Mucosa of descending colon (tissue), 3 donors: Measurements from ENCODE around the gene HAGH. TPM values are rescaled to one million over a fixed set of nuclear protein-coding genes. Genes with fewer than 3 reads are reported as not detected.

Experiments used
- ATAC-seq: fragments of 200-7000 bp; cut with Tn5 transposase; one replicate; pipeline ENCODE4 v1.9.1; 2020; ENCODE audit warnings: mild to moderate bottlenecking, moderate library complexity
- DNase-seq, 3 donors: peaks; one replicate each; pipeline ENCODE4 v3.0.0-alpha.2; 2020
- H3K36me3 ChIP-seq: fragments of 200-600 bp; one replicate; pipeline ENCODE4 v1.8.0; 2021; ENCODE audit warnings: low read depth, mild to moderate bottlenecking
- H3K4me1 ChIP-seq: fragments of 200-600 bp; one replicate; pipeline ENCODE4 v1.8.0; 2021; ENCODE audit warnings: low read depth, mild to moderate bottlenecking
- H3K4me3 ChIP-seq: fragments of 200-600 bp; one replicate; pipeline ENCODE4 v1.8.0; 2021; ENCODE audit warnings: mild to moderate bottlenecking
- H3K9me3 ChIP-seq: fragments of 200-600 bp; one replicate; pipeline ENCODE4 v1.8.0; 2021; ENCODE audit warnings: mild to moderate bottlenecking
- intact Hi-C, 2 donors: fragments of 100-400 bp; cut with DNase I in 1 of 2; cut with micrococcal nuclease in 1 of 2; formaldehyde crosslinking; loops; one replicate each; pipeline versions ENCODE4 v1.11.0 to v1.11.1; 2022; cut with DNase I, micrococcal nuclease
- total RNA-seq, 3 donors: library from RNA; stranded (reverse); fragmentation: NEBNext Ultra II Directional in 2 of 3; extraction: Animal tissue kit (Norgen Biotek cat#: 25700) in 2 of 3; gene quantifications; one replicate each; pipeline versions ENCODE4 v1.2.1 to v1.2.4, GENCODE V29; 2021 to 2023
- TF ChIP-seq, protein P1 (sequence below): fragments of 200-600 bp; IDR thresholded peaks from one replicate; pipeline ENCODE4 v1.8.0; 2022; ENCODE audit warnings: antibody characterized with exemption, mild to moderate bottlenecking
- donor health status: DM: no; HTN: no; CAD: no; lungs with moderate emphysema.
- donor health status: DM: no; HTN: no; CAD: no.
- donor health status: DM: no; HTN: yes; CAD: no.

The HAGH gene
- total RNA-seq, 3 donors from 2014 or later: 63.4 to 94.8 (median 68.0) TPM

DNA sequence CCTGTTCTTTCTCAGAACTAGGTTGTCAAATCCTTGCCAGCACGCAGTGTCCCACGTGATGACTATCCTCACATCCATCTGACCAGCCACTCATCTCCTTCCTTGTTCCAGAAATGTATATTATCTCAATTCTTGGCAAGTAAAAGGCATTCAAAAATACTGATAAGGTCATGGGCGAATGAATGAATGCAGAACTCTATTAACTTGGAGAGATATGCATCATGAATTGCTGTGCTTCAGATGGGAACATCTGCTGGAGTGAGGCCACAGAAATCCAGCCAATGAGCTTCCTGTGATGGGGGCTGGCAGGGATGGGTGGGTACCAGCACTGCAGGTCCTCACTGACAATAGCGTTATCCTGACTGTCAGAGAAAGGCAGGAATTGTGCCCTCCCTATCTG lies 19.4 kb upstream of the HAGH start:
- TF ChIP-seq, protein P1, sequence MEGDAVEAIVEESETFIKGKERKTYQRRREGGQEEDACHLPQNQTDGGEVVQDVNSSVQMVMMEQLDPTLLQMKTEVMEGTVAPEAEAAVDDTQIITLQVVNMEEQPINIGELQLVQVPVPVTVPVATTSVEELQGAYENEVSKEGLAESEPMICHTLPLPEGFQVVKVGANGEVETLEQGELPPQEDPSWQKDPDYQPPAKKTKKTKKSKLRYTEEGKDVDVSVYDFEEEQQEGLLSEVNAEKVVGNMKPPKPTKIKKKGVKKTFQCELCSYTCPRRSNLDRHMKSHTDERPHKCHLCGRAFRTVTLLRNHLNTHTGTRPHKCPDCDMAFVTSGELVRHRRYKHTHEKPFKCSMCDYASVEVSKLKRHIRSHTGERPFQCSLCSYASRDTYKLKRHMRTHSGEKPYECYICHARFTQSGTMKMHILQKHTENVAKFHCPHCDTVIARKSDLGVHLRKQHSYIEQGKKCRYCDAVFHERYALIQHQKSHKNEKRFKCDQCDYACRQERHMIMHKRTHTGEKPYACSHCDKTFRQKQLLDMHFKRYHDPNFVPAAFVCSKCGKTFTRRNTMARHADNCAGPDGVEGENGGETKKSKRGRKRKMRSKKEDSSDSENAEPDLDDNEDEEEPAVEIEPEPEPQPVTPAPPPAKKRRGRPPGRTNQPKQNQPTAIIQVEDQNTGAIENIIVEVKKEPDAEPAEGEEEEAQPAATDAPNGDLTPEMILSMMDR: no peak
- Histone ChIP-seq H3K9me3 (no peaks in the 10 kb centered on the region), H3K4me3 (no peak overlapping the region), H3K36me3 (no peaks in the 10 kb centered on the region), H3K4me1 (no peaks in the 10 kb centered on the region)
- intact Hi-C loops: no loop called here
- DNase-seq (no peak), ATAC-seq (no peak)

DNA sequence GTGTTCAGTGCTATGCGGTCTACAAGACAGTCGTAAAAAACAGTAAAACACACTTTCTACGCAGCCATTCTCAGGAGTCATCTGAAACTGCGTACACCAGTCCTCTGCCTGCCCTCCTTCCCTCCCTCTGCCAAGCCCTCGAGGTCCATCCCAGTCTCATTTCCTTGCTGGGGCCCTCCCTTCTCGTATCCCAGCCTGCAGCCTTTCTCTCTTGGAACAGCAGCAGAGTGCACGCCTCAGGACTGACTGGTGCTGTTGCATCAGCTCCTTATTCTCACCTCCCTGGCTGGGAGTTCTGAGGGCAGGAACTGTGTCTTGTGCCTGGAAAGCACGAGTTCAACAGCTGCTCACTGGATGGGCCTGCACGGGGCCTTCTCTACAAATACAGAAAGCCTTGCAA lies 12.9 kb upstream of the HAGH start:
- no peak for DNase-seq
- Histone ChIP-seq H3K4me3 (no peak overlapping the region), H3K9me3 (no peaks in the 10 kb centered on the region), H3K36me3 (no peaks in the 10 kb centered on the region), H3K4me1 (no peaks in the 10 kb centered on the region)
- intact Hi-C loops: no loop called here
- ATAC-seq: no peak
- TF ChIP-seq, protein P1: no peak

GRCh38 chr16:1834096-1834495 lies 7.5 kb upstream of the HAGH start:
- H3K4me1 ChIP-seq: peaks cover 13% of the 10 kb centered on the region
- intact Hi-C loops: no loop called here
- DNase-seq (no peak), ATAC-seq (no peak)
- no peaks in the 10 kb centered on the region for H3K9me3 ChIP-seq
- no peak overlapping the region for H3K4me3 ChIP-seq
- no peaks in the 10 kb centered on the region for H3K36me3 ChIP-seq
- TF ChIP-seq, protein P1: no peak

DNA sequence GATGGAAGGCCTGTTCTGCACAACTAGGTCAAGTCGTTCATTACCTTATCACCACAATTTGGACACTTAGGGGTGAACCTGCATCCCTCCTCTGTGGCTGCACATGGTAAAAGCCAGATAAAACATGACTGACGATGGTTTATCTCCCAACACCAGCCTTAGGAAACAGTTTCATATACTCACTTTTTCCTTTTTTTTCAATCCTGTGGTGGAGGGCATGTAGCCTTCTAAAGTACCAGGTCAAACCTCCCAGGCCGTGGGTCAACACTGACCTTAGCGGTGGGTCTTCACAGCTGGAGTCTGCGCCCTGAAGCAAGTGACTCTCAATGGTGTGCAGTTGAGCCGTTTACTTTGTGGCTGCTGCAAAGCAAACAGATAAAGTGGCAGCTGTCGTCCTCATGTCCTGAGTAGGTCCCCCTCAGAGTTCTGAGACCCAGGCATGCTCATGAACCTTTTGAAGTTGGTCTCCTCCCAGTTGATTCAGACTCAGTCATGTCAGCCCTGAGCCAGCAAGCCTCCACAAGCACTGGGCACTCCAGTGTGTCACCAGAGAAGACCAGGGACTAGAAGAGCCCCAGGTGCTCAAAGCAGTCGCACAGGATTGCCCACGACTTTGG lies 6.3 kb upstream of the HAGH start:
- Histone ChIP-seq H3K9me3 (no peaks in the 10 kb centered on the region), H3K36me3 (no peaks in the 10 kb centered on the region), H3K4me3 (no peak overlapping the region), H3K4me1 (peaks cover 24% of the 10 kb centered on the region)
- no peak for DNase-seq
- ATAC-seq: no peak
- intact Hi-C loops: no loop called here
- TF ChIP-seq, protein P1: no peak

DNA sequence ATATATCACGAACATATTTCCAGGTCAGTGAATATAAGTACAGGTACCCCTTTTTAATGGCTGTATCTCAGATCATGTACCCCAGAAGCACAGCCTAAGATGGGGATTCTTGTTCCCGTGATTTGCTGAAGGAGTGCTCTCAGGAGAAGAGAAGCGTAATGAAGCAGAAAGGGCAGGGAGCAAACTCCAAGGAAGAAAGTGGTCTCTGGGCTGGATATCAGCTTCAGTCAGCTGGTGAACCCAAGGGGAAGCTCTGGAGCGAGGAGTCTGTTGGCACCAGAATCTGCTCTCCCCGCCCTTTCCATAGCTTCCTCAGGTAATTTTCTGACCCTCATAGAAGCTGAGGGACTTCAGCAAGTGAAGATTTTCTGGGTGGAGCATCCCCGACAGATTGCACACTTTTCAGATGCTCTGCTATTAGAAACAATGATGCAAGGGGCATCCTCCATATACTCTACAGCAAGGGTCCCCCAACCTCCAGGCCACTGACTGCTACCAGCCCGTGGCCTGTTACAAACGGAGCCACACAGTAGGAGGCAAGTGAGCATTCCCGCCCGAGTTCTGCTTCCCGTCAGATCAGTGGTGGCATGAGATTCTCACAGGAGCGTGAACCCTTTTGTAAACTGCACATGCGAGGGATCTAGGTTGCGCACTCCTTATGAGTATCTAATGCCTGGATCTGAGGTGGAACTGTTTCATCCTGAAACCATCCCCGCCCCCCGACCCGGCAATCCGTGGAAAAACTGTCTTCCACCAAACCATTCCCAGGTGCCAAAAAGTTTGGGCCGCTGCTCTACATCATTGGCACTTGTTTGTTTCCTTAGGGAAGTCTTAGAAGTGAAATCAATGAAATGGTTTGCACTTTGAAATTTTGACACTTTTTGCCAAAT lies 4.8 kb upstream of the HAGH start:
- peak in 1 of 3 donors; percentile 18 for DNase-seq
- no peak overlapping the region for H3K4me3 ChIP-seq

More for the DNA sequence above, 4.8 kb upstream of the HAGH start:
- no peak for ATAC-seq
- intact Hi-C loops: no loop called here
- H3K36me3 ChIP-seq: no peaks in the 10 kb centered on the region
- peaks cover 28% of the 10 kb centered on the region for H3K4me1 ChIP-seq
- no peaks in the 10 kb centered on the region for H3K9me3 ChIP-seq
- TF ChIP-seq, protein P1: no peak
